HEK293 (cell line): ENCODE data around the gene CHD2.

Experiments
- ELK4 ChIP-seq: IDR thresholded peaks from 2 replicates; pipeline ENCODE4 v1.6.1; 2011; ENCODE audit warnings: mild to moderate bottlenecking, low read depth, low read length, borderline replicate concordance
- GLIS1 ChIP-seq: fragments of 450-650 bp; formaldehyde crosslinking; IDR thresholded peaks from 2 replicates; pipeline ENCODE4 v1.5.1; 2016; ENCODE audit warnings: missing biosample characterization, missing genetic modification characterization
- KLF1 ChIP-seq: fragments of 450-650 bp; formaldehyde crosslinking; IDR thresholded peaks from 2 replicates; pipeline ENCODE4 v1.5.1; 2016; ENCODE audit warnings: missing biosample characterization, missing genetic modification characterization
- REPIN1 ChIP-seq: fragments of 450-650 bp; formaldehyde crosslinking; IDR thresholded peaks from 2 replicates; pipeline ENCODE4 v1.5.1; 2017; ENCODE audit warnings: missing biosample characterization, missing genetic modification characterization, low read depth
- SP3 ChIP-seq: fragments of 450-650 bp; formaldehyde crosslinking; IDR thresholded peaks from 2 replicates; pipeline ENCODE4 v1.5.1; 2016; ENCODE audit warnings: missing biosample characterization, missing genetic modification characterization
- ZBTB11 ChIP-seq: fragments of 450-650 bp; formaldehyde crosslinking; conservative IDR thresholded peaks from 2 replicates; pipeline ENCODE4 v1.5.1; 2016; ENCODE audit warnings: low read depth, missing biosample characterization, missing genetic modification characterization
- ZBTB21 ChIP-seq: fragments of 450-650 bp; formaldehyde crosslinking; IDR thresholded peaks from 2 replicates; pipeline ENCODE4 v1.5.1; 2017; ENCODE audit warnings: missing biosample characterization, missing genetic modification characterization
- ZBTB49 ChIP-seq: fragments of 450-650 bp; formaldehyde crosslinking; IDR thresholded peaks from 2 replicates; pipeline ENCODE4 v1.5.1; 2016; ENCODE audit warnings: missing biosample characterization, missing genetic modification characterization, low read depth
- ZFHX2 ChIP-seq: fragments of 450-650 bp; formaldehyde crosslinking; conservative IDR thresholded peaks from 2 replicates; pipeline ENCODE4 v1.5.1; 2016; ENCODE audit warnings: missing biosample characterization, missing genetic modification characterization
- ZNF121 ChIP-seq: fragments of 450-650 bp; formaldehyde crosslinking; IDR thresholded peaks from 2 replicates; pipeline ENCODE4 v1.5.1; 2016; ENCODE audit warnings: missing biosample characterization, missing genetic modification characterization
- ZNF132 ChIP-seq: fragments of 450-650 bp; formaldehyde crosslinking; IDR thresholded peaks from 2 replicates; pipeline ENCODE4 v1.5.1; 2017; ENCODE audit warnings: missing biosample characterization, missing genetic modification characterization, borderline replicate concordance
- ZNF140 ChIP-seq: fragments of 450-650 bp; formaldehyde crosslinking; IDR thresholded peaks from 2 replicates; pipeline ENCODE4 v1.5.1; 2016; ENCODE audit warnings: missing biosample characterization, missing genetic modification characterization
- ZNF211 ChIP-seq: fragments of 450-650 bp; formaldehyde crosslinking; IDR thresholded peaks from 2 replicates; pipeline ENCODE4 v1.5.1; 2016; ENCODE audit warnings: low read depth, missing biosample characterization, missing genetic modification characterization
- ZNF292 ChIP-seq: fragments of 450-650 bp; formaldehyde crosslinking; IDR thresholded peaks from 2 replicates; pipeline ENCODE4 v1.5.1; 2016; ENCODE audit warnings: low read depth, missing biosample characterization, missing genetic modification characterization, borderline replicate concordance
- ZNF391 ChIP-seq: fragments of 450-650 bp; formaldehyde crosslinking; IDR thresholded peaks from 2 replicates; pipeline ENCODE4 v1.5.1; 2016; ENCODE audit warnings: low read depth, missing biosample characterization, missing genetic modification characterization, borderline replicate concordance
- ZNF398 ChIP-seq: fragments of 450-650 bp; formaldehyde crosslinking; IDR thresholded peaks from 2 replicates; pipeline ENCODE4 v1.5.1; 2017; ENCODE audit warnings: missing biosample characterization, missing genetic modification characterization
- ZNF488 ChIP-seq: fragments of 450-650 bp; formaldehyde crosslinking; IDR thresholded peaks from 2 replicates; pipeline ENCODE4 v1.5.1; 2016; ENCODE audit warnings: missing biosample characterization, missing genetic modification characterization
- ZNF513 ChIP-seq: fragments of 450-650 bp; IDR thresholded peaks from 2 replicates; pipeline ENCODE4 v1.5.1; 2018; ENCODE audit warnings: missing biosample characterization, missing genetic modification characterization
- ZNF529 ChIP-seq: fragments of 450-650 bp; formaldehyde crosslinking; IDR thresholded peaks from 2 replicates; pipeline ENCODE4 v1.5.1; 2017; ENCODE audit warnings: missing genetic modification characterization, missing biosample characterization; ENCODE audit not compliant: insufficient replicate concordance
- ZNF585B ChIP-seq: fragments of 450-650 bp; formaldehyde crosslinking; IDR thresholded peaks from 2 replicates; pipeline ENCODE4 v1.5.1; 2016; ENCODE audit warnings: missing biosample characterization, missing genetic modification characterization
- ZNF626 ChIP-seq: fragments of 450-650 bp; sonication (Bioruptor Pico); formaldehyde crosslinking; IDR thresholded peaks from 2 replicates; pipeline ENCODE4 v1.5.1; 2018; ENCODE audit warnings: missing biosample characterization, missing genetic modification characterization, inconsistent platforms
- ZNF660 ChIP-seq: fragments of 450-650 bp; IDR thresholded peaks from 2 replicates; pipeline ENCODE4 v1.5.1; 2018; ENCODE audit warnings: missing biosample characterization, mild to moderate bottlenecking, missing genetic modification characterization
- ZNF76 ChIP-seq: fragments of 450-650 bp; formaldehyde crosslinking; IDR thresholded peaks from 2 replicates; pipeline ENCODE4; 2016; ENCODE audit warnings: low read depth, missing biosample characterization, missing genetic modification characterization, borderline replicate concordance
- ZNF776 ChIP-seq: fragments of 450-650 bp; formaldehyde crosslinking; IDR thresholded peaks from 2 replicates; pipeline ENCODE4 v1.5.0; 2017; ENCODE audit warnings: missing biosample characterization, missing genetic modification characterization, borderline replicate concordance
- ZNF830 ChIP-seq: fragments of 450-650 bp; IDR thresholded peaks from 2 replicates; pipeline ENCODE4 v1.5.0; 2018; ENCODE audit warnings: missing biosample characterization, missing genetic modification characterization, low read depth, mild to moderate bottlenecking, moderate library complexity
- ZSCAN16 ChIP-seq: fragments of 450-650 bp; formaldehyde crosslinking; IDR thresholded peaks from 2 replicates; pipeline ENCODE4 v1.5.1; 2016; ENCODE audit warnings: missing biosample characterization, missing genetic modification characterization
- ZXDB ChIP-seq: fragments of 450-650 bp; formaldehyde crosslinking; IDR thresholded peaks from 2 replicates; pipeline ENCODE4 v1.5.1; 2016; ENCODE audit warnings: missing biosample characterization, missing genetic modification characterization

The CHD2 gene

GRCh38 chr15:92899948-92900730 is at the start of gene CHD2 (continued):
- TF ChIP-seq ZBTB11 (tag by site-specific recombination) (peak; percentile 79), ZNF830 (tag by site-specific recombination) (no peak), ZNF585B (tag by site-specific recombination) (no peak), ZNF513 (tag by site-specific recombination) (no peak), ELK4 (no peak), KLF1 (tag by site-specific recombination) (peak; percentile 12; the same call in 1 of the 2 replicates), ZNF76 (tag by site-specific recombination) (no peak; the same call in 1 of the 2 replicates), ZNF660 (0 out of 2 replicates have a peak, but pooled peaks have one; percentile 44), ZFHX2 (tag by site-specific recombination) (no peak), ZNF488 (tag by site-specific recombination) (no peak), ZNF292 (no peak), REPIN1 (tag by site-specific recombination) (peak; percentile 12; the same call in 1 of the 2 replicates), ZNF391 (tag by site-specific recombination) (no peak), ZBTB49 (tag by site-specific recombination) (no peak), ZNF121 (tag by site-specific recombination) (no peak), ZNF776 (no peak), ZBTB21 (tag by site-specific recombination) (no peak), ZNF398 (tag by site-specific recombination) (no peak), ZNF211 (tag by site-specific recombination) (no peak), ZNF132 (tag by site-specific recombination) (no peak), ZSCAN16 (no peak), ZNF626 (tag by site-specific recombination) (no peak), GLIS1 (tag by site-specific recombination) (peak; percentile 43; the same call in 1 of the 2 replicates), SP3 (tag by site-specific recombination) (peak; percentile 70), ZXDB (tag by site-specific recombination) (peak; percentile 73), ZNF140 (tag by site-specific recombination) (no peak), ZNF529 (tag by site-specific recombination) (no peak)
